HG03432 (cell line): ENCODE data around the gene LRP11.
"Not testable (repeated sequence)": the region's sequence is repeated elsewhere in the genome, so short reads cannot be mapped to it uniquely, and the experiment has no call there.

Experiments used
- ATAC-seq: cut with Tn5 transposase; IDR thresholded peaks from one replicate; pipeline ENCODE4 v1.9.1; 2021; ENCODE audit warnings: mild to moderate bottlenecking, moderate library complexity; ENCODE audit not compliant: unreplicated experiment

The LRP11 gene

GRCh38 chr6:149897855-149898744 lies 33.9 kb upstream of the LRP11 start, which contains the start of gene RAET1E:
Gene RAET1E, minus strand, starts transcription at chr6:149898113. Its CDS starts 7,212 bp downstream, at chr6:149890901.
- no peak for ATAC-seq

- ATAC-seq, result no peak
These were observed 33.0 kb upstream of the LRP11 start for GRCh38 chr6:149897015-149897697.

- ATAC-seq, result no peak
These were observed 32.3 kb upstream of the LRP11 start for GRCh38 chr6:149896491-149896890.

- no peak for ATAC-seq
These were observed 31.7 kb upstream of the LRP11 start for GRCh38 chr6:149895833-149896271.

GRCh38 chr6:149895048-149895590 lies 31.0 kb upstream of the LRP11 start:
- ATAC-seq, result no peak

- ATAC-seq, result not testable (repeated sequence)
These were observed 27.7 kb upstream of the LRP11 start for GRCh38 chr6:149891864-149892263.

GRCh38 chr6:149891259-149891658 lies 27.1 kb upstream of the LRP11 start:
- no peak for ATAC-seq

- ATAC-seq, result no peak
These were observed 26.5 kb upstream of the LRP11 start for GRCh38 chr6:149890629-149891045.

- no peak for ATAC-seq
These were observed 25.2 kb upstream of the LRP11 start for GRCh38 chr6:149889326-149889725.

GRCh38 chr6:149888659-149889058 lies 24.5 kb upstream of the LRP11 start:
- ATAC-seq, result no peak

GRCh38 chr6:149888093-149888492 lies 23.9 kb upstream of the LRP11 start:
- ATAC-seq, result no peak

- ATAC-seq, result no peak
These were observed 23.2 kb upstream of the LRP11 start for GRCh38 chr6:149887343-149887742.

- no peak for ATAC-seq
These were observed 21.7 kb upstream of the LRP11 start for GRCh38 chr6:149885888-149886287.

- no peak for ATAC-seq
These were observed 20.5 kb upstream of the LRP11 start for GRCh38 chr6:149884617-149885016.

- ATAC-seq, result no peak
These were observed 20.1 kb upstream of the LRP11 start for GRCh38 chr6:149884215-149884614.

- ATAC-seq, result no peak
These were observed 17.7 kb upstream of the LRP11 start for GRCh38 chr6:149881860-149882259.

- ATAC-seq, result no peak
These were observed 17.1 kb upstream of the LRP11 start for GRCh38 chr6:149881066-149881766.

- ATAC-seq, result no peak
These were observed 13.5 kb upstream of the LRP11 start for GRCh38 chr6:149877659-149878058.

- no peak for ATAC-seq
These were observed 12.2 kb upstream of the LRP11 start for GRCh38 chr6:149876241-149876933.

- ATAC-seq, result no peak
These were observed 8.1 kb upstream of the LRP11 start for GRCh38 chr6:149872233-149872632.
